ENCODE results near the gene RBM34.

Gene RBM34

GRCh38 chr1:235156740-235157139 is 4.3 kb downstream of the RBM34 start:
- no peak for DNase-seq (ENCODE audit: extremely low read depth in 1 of 2, low read depth in 1 of 2)

- DNase-seq (ENCODE audit: extremely low read depth in 1 of 2, low read depth in 1 of 2) = no peak
Observed at GRCh38 chr1:235156265-235156664, 4.8 kb downstream of the RBM34 start.

- no peak for DNase-seq (ENCODE audit: extremely low read depth in 1 of 2, low read depth in 1 of 2)
Observed at GRCh38 chr1:235152235-235152634, 8.8 kb downstream of the RBM34 start.

GRCh38 chr1:235151033-235151432 is 10.0 kb downstream of the RBM34 start:
- DNase-seq (ENCODE audit: extremely low read depth in 1 of 2, low read depth in 1 of 2) = no peak

GRCh38 chr1:235149824-235150223 is 11.2 kb downstream of the RBM34 start:
- no peak for DNase-seq (ENCODE audit: extremely low read depth in 1 of 2, low read depth in 1 of 2)

- no peak for DNase-seq (ENCODE audit: extremely low read depth in 1 of 2, low read depth in 1 of 2)
Observed at GRCh38 chr1:235147269-235147668, 13.8 kb downstream of the RBM34 start.

- no peak for DNase-seq (ENCODE audit: extremely low read depth in 1 of 2, low read depth in 1 of 2)
Observed at GRCh38 chr1:235145639-235146038, 15.4 kb downstream of the RBM34 start.

- no peak for DNase-seq (ENCODE audit: extremely low read depth in 1 of 2, low read depth in 1 of 2)
Observed at GRCh38 chr1:235142991-235143390, 18.1 kb downstream of the RBM34 start.

- DNase-seq (ENCODE audit: extremely low read depth in 1 of 2, low read depth in 1 of 2) = no peak
Observed at GRCh38 chr1:235139315-235139714, 21.7 kb downstream of the RBM34 start.

GRCh38 chr1:235138821-235139220 is 22.2 kb downstream of the RBM34 start:
- DNase-seq (ENCODE audit: extremely low read depth in 1 of 2, low read depth in 1 of 2) = peak in 1 of 2 donors; percentile 24

GRCh38 chr1:235136111-235136510 is 24.9 kb downstream of the RBM34 start:
- no peak for DNase-seq (ENCODE audit: extremely low read depth in 1 of 2, low read depth in 1 of 2)

GRCh38 chr1:235134171-235134570 is 26.9 kb downstream of the RBM34 start:
- DNase-seq (ENCODE audit: extremely low read depth in 1 of 2, low read depth in 1 of 2) = no peak

GRCh38 chr1:235133086-235133485 is 28.0 kb downstream of the RBM34 start:
- DNase-seq (ENCODE audit: extremely low read depth in 1 of 2, low read depth in 1 of 2) = no peak

GRCh38 chr1:235131961-235132360 is 29.1 kb downstream of the RBM34 start:
- no peak for DNase-seq (ENCODE audit: extremely low read depth in 1 of 2, low read depth in 1 of 2)

GRCh38 chr1:235130766-235131270 is 30.2 kb downstream of the RBM34 start:
- no peak for DNase-seq (ENCODE audit: extremely low read depth in 1 of 2, low read depth in 1 of 2)

GRCh38 chr1:235129774-235130570 is 31.1 kb downstream of the RBM34 start:
- no peak for DNase-seq (ENCODE audit: extremely low read depth in 1 of 2, low read depth in 1 of 2)

- DNase-seq (ENCODE audit: extremely low read depth in 1 of 2, low read depth in 1 of 2) = peak; percentile 91 to 92
Observed at GRCh38 chr1:235128456-235129328, 32.4 kb downstream of the RBM34 start, which contains the start of gene TOMM20. Gene TOMM20, minus strand, starts transcription at chr1:235128837. Its CDS starts 122 bp downstream, at chr1:235128715.

GRCh38 chr1:235127732-235128455 is 33.2 kb downstream of the RBM34 start:
- DNase-seq (ENCODE audit: extremely low read depth in 1 of 2, low read depth in 1 of 2) = no peak

GRCh38 chr1:235127203-235127602 is 33.8 kb downstream of the RBM34 start:
- DNase-seq (ENCODE audit: extremely low read depth in 1 of 2, low read depth in 1 of 2) = no peak

- DNase-seq (ENCODE audit: extremely low read depth in 1 of 2, low read depth in 1 of 2) = no peak
Observed at GRCh38 chr1:235124665-235125064, 36.4 kb downstream of the RBM34 start.

- no peak for DNase-seq (ENCODE audit: extremely low read depth in 1 of 2, low read depth in 1 of 2)
Observed at GRCh38 chr1:235124111-235124510, 36.9 kb downstream of the RBM34 start.
